Nephron progenitor cell (in vitro differentiated cells): Measurements from ENCODE around the gene RESP18.

Experiments
- DNase-seq: peaks from one replicate; pipeline ENCODE4 v3.0.0; 2021
- H3K27ac Mint-ChIP-seq: 2 replicates; pipeline ENCODE4 v1.8.0; 2021; ENCODE audit warnings: mild to moderate bottlenecking, moderate library complexity, mixed read lengths
- H3K27me3 Mint-ChIP-seq: 2 replicates; pipeline ENCODE4 v1.8.0; 2021; ENCODE audit warnings: mild to moderate bottlenecking, low read depth, mixed read lengths; ENCODE audit not compliant: poor library complexity
- H3K36me3 Mint-ChIP-seq: 2 replicates; pipeline ENCODE4 v1.8.0; 2021; ENCODE audit warnings: low read depth, mixed read lengths
- H3K4me1 Mint-ChIP-seq: 2 replicates; pipeline ENCODE4 v1.8.0; 2021; ENCODE audit warnings: mixed read lengths
- H3K4me3 Mint-ChIP-seq: 2 replicates; pipeline ENCODE4 v1.8.0; 2021; ENCODE audit warnings: mild to moderate bottlenecking, moderate library complexity, mixed read lengths
- H3K9me3 Mint-ChIP-seq: 2 replicates; pipeline ENCODE4 v1.8.0; 2021; ENCODE audit warnings: mild to moderate bottlenecking, moderate library complexity, mixed read lengths
- TF ChIP-seq, protein P1 (sequence below): fragments of 200-600 bp; sonication (generic); IDR thresholded peaks from 2 replicates; pipeline ENCODE4 v1.5.0; 2021; ENCODE audit warnings: antibody characterized with exemption

RESP18 gene

DNA sequence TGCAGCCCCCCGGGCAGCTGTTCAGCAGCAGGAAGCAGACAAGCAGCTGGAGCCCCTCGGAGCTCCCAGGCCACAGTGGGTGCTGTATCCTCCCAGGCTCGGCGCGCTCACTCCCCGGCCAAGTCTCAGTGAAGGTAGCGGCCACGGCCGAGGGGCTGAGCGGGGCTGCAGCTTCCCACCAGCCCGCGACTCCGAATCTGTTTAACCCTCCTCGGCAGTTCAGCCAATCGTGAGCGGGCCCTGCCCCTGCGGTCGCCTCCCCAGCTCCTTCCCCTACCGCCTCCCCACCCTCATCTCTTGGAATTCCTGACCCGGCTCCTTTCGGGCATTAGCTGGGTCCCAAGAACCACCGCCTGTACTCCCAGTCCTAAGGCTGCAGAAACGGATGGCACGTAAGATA lies at the start of gene RESP18:
Gene RESP18 (minus strand): TSS at position 203 of the 400 bp plus-strand sequence.
- Mint-ChIP-seq H3K4me1 (no peaks in the 10 kb centered on the region), H3K9me3 (peaks cover 7% of the 10 kb centered on the region), H3K27ac (no peak within 1 kb of the TSS), H3K27me3 (peaks cover 100% of the 10 kb centered on the region), H3K36me3 (no peaks in the 10 kb centered on the region), H3K4me3 (no peak within 1 kb of the TSS)
- no peak for DNase-seq
- TF ChIP-seq, protein P1, sequence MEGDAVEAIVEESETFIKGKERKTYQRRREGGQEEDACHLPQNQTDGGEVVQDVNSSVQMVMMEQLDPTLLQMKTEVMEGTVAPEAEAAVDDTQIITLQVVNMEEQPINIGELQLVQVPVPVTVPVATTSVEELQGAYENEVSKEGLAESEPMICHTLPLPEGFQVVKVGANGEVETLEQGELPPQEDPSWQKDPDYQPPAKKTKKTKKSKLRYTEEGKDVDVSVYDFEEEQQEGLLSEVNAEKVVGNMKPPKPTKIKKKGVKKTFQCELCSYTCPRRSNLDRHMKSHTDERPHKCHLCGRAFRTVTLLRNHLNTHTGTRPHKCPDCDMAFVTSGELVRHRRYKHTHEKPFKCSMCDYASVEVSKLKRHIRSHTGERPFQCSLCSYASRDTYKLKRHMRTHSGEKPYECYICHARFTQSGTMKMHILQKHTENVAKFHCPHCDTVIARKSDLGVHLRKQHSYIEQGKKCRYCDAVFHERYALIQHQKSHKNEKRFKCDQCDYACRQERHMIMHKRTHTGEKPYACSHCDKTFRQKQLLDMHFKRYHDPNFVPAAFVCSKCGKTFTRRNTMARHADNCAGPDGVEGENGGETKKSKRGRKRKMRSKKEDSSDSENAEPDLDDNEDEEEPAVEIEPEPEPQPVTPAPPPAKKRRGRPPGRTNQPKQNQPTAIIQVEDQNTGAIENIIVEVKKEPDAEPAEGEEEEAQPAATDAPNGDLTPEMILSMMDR = no peak

DNA sequence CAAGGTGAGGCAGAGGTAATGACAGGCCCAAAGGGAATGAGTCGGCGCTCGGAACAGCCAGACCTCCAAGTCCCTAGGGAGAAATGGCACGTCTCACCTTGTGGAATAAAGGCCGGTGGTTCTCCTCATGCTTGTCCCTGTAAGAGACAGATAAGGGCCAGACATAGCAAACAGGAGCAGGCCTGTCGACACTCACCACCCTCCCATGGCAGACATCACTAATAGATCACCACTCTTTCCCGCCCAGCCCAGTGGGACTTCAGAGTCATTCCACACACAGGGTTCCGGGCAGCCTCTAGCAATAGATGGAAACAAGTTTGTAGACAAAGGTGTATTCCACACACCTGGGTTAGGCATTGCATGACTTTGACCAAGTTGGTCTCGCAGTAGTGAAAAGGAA lies 48.9 kb upstream of the RESP18 start:
- TF ChIP-seq, protein P1 = no peak
- peaks cover 10% of the 10 kb centered on the region for H3K27me3 Mint-ChIP-seq
- H3K4me3 Mint-ChIP-seq = no peak overlapping the region

DNA sequence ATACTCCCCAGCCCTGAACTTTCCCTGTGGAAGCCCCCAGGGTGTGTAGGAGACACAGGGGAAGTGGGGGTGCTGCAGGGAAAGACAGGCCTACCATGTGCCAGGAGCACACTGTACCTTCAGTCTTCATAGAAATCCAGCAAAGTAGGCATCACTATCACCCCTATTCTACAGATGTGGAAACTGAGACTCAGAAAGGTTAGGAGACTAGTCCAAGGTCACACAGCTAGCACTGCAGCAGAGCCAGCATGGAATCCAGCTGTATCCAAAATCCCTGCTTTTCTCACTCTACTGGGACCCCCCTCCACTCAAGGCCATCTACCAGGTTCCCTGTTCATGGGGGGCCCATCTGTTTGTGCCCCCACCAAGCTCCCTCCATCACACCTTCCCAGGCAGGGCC lies 48.4 kb upstream of the RESP18 start:
- TF ChIP-seq, protein P1 = no peak
- Mint-ChIP-seq H3K4me1 (peaks cover 4% of the 10 kb centered on the region), H3K4me3 (no peak overlapping the region), H3K9me3 (no peaks in the 10 kb centered on the region), H3K27ac (no peak overlapping the region), H3K27me3 (peaks cover 4% of the 10 kb centered on the region), H3K36me3 (peaks cover 53% of the 10 kb centered on the region)
- DNase-seq = no peak

More for the DNA sequence above, 48.9 kb upstream of the RESP18 start:
- Mint-ChIP-seq H3K36me3 (peaks cover 53% of the 10 kb centered on the region), H3K4me1 (peaks cover 8% of the 10 kb centered on the region), H3K9me3 (no peaks in the 10 kb centered on the region), H3K27ac (no peak overlapping the region)
- no peak for DNase-seq

DNA sequence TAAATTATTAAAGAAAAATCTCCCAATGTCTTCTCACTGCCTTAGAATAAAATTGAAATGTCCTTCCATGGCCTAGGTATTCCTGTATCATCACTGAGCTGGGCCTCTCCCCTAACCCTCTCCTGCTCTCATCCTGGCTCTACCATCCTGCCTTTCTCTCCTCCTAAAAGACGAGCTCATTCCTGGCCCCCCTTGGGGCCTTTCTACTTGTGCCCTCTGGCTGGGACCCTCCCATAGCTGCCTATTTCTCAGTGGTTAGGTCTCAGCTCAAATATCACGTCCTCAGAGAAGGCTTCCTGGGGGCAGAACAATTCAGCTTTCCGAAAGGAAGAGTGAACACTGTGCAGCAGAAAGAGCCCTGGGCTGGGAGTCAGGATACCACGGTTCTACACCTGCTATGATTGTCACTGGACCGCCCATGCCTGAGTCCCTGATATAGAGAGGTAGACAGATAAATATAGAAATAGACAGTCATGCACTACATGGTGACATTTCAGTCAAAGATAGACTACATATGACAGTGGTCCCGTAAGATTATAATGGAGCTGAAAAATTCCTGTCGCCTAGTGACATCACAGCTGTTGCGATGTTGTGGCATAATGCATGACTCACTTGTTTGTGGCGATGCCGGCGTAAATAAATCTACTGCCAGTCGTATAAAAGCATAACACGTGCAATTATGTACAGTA lies 45.8 kb upstream of the RESP18 start:
- Mint-ChIP-seq H3K9me3 (no peaks in the 10 kb centered on the region), H3K36me3 (peaks cover 55% of the 10 kb centered on the region), H3K4me3 (no peak overlapping the region), H3K27me3 (peaks cover 5% of the 10 kb centered on the region), H3K27ac (peak overlapping the region; percentile 40), H3K4me1 (peaks cover 4% of the 10 kb centered on the region)
- no peak for DNase-seq
- TF ChIP-seq, protein P1 = no peak

GRCh38 chr2:219369447-219369861 lies 36.9 kb upstream of the RESP18 start:
- Mint-ChIP-seq H3K4me3 (no peak overlapping the region), H3K9me3 (no peaks in the 10 kb centered on the region), H3K27me3 (peaks cover 16% of the 10 kb centered on the region), H3K27ac (no peak overlapping the region), H3K36me3 (peaks cover 12% of the 10 kb centered on the region), H3K4me1 (no peaks in the 10 kb centered on the region)
- TF ChIP-seq, protein P1 = no peak
- DNase-seq = no peak

- peaks cover 16% of the 10 kb centered on the region for H3K27me3 Mint-ChIP-seq
- peak overlapping the region; percentile 41 for H3K27ac Mint-ChIP-seq
- TF ChIP-seq, protein P1 = no peak
- peaks cover 5% of the 10 kb centered on the region for H3K36me3 Mint-ChIP-seq
- H3K4me3 Mint-ChIP-seq = no peak overlapping the region
- H3K9me3 Mint-ChIP-seq = no peaks in the 10 kb centered on the region
- no peaks in the 10 kb centered on the region for H3K4me1 Mint-ChIP-seq
- DNase-seq = no peak
These were observed 36.2 kb upstream of the RESP18 start for GRCh38 chr2:219368690-219369191.
